ENCODE results near the gene MDN1.
"Not testable (repeated sequence)": the region's sequence is repeated elsewhere in the genome, so short reads cannot be mapped to it uniquely, and the experiment has no call there.

The MDN1 gene

GRCh38 chr6:89644864-89645263 lies 174.7 kb downstream of the MDN1 start:
- DNase-seq (ENCODE audit: low read depth), result no peak

- no peak for DNase-seq (ENCODE audit: low read depth)
Observed at GRCh38 chr6:89643406-89643805, 176.2 kb downstream of the MDN1 start.

GRCh38 chr6:89642956-89643355 lies 176.6 kb downstream of the MDN1 start:
- no peak for DNase-seq (ENCODE audit: low read depth)

- not testable (repeated sequence) for DNase-seq (ENCODE audit: low read depth)
Observed at GRCh38 chr6:89641581-89641980, 178.0 kb downstream of the MDN1 start.

- no peak for DNase-seq (ENCODE audit: low read depth)
Observed at GRCh38 chr6:89640804-89641203, 178.8 kb downstream of the MDN1 start.

GRCh38 chr6:89638320-89639195 lies 181.0 kb downstream of the MDN1 start, which contains the start of gene LYRM2:
Gene LYRM2, minus strand, starts transcription at chr6:89638747. Its CDS starts 31 bp downstream, at chr6:89638716.
- peak; percentile 83 for DNase-seq (ENCODE audit: low read depth)

- DNase-seq (ENCODE audit: low read depth), result no peak
Observed at GRCh38 chr6:89637960-89638319, 181.7 kb downstream of the MDN1 start.

- DNase-seq (ENCODE audit: low read depth), result not testable (repeated sequence)
Observed at GRCh38 chr6:89636412-89636811, 183.2 kb downstream of the MDN1 start.

GRCh38 chr6:89630488-89630887 lies 189.1 kb downstream of the MDN1 start:
- DNase-seq (ENCODE audit: low read depth), result no peak

GRCh38 chr6:89623749-89624148 lies 195.8 kb downstream of the MDN1 start:
- DNase-seq (ENCODE audit: low read depth), result no peak

GRCh38 chr6:89619567-89619966 lies 200.0 kb downstream of the MDN1 start:
- no peak for DNase-seq (ENCODE audit: low read depth)

- DNase-seq (ENCODE audit: low read depth), result no peak
Observed at GRCh38 chr6:89618026-89618425, 201.6 kb downstream of the MDN1 start.

- DNase-seq (ENCODE audit: low read depth), result no peak
Observed at GRCh38 chr6:89616531-89616930, 203.1 kb downstream of the MDN1 start.

GRCh38 chr6:89615882-89616281 lies 203.7 kb downstream of the MDN1 start:
- DNase-seq (ENCODE audit: low read depth), result no peak

GRCh38 chr6:89613790-89614189 lies 205.8 kb downstream of the MDN1 start:
- DNase-seq (ENCODE audit: low read depth), result no peak

- no peak for DNase-seq (ENCODE audit: low read depth)
Observed at GRCh38 chr6:89612121-89612520, 207.5 kb downstream of the MDN1 start.

GRCh38 chr6:89611666-89612065 lies 207.9 kb downstream of the MDN1 start:
- DNase-seq (ENCODE audit: low read depth), result no peak

- DNase-seq (ENCODE audit: low read depth), result peak; percentile 63
Observed at GRCh38 chr6:89610149-89610642, 209.4 kb downstream of the MDN1 start.

GRCh38 chr6:89605861-89606260 lies 213.7 kb downstream of the MDN1 start:
- DNase-seq (ENCODE audit: low read depth), result no peak

- no peak for DNase-seq (ENCODE audit: low read depth)
Observed at GRCh38 chr6:89604653-89605052, 214.9 kb downstream of the MDN1 start.

GRCh38 chr6:89602166-89602565 lies 217.4 kb downstream of the MDN1 start:
- DNase-seq (ENCODE audit: low read depth), result no peak

GRCh38 chr6:89599727-89600126 lies 219.9 kb downstream of the MDN1 start:
- no peak for DNase-seq (ENCODE audit: low read depth)

- DNase-seq (ENCODE audit: low read depth), result no peak
Observed at GRCh38 chr6:89597988-89598387, 221.6 kb downstream of the MDN1 start.

GRCh38 chr6:89597372-89597771 lies 222.2 kb downstream of the MDN1 start:
- no peak for DNase-seq (ENCODE audit: low read depth)
